Cardiac fibroblast (primary cell): Measurements from ENCODE around the gene ITIH1.

ENCODE experiments used
- DNase-seq, 2 donors: peaks; one replicate each; pipeline versions ENCODE4 v3.0.0 to v3.0.0-alpha.2; 2010; ENCODE audit warnings: low read depth in 2 of 2
- H3K4me3 ChIP-seq, 2 donors: replicated peaks in 1 of 2; 1 replicate in 1 of 2; 2 replicates in 1 of 2; pipeline ENCODE4 v1.5.1; 2011; ENCODE audit warnings: low read depth in 2 of 2, low read length in 2 of 2, mild to moderate bottlenecking in 2 of 2, moderate library complexity in 1 of 2
- CTCF ChIP-seq: IDR thresholded peaks from one replicate; pipeline ENCODE4 v1.5.1; 2011; ENCODE audit warnings: low read depth, mild to moderate bottlenecking, low read length, inconsistent platforms

ITIH1 gene

GRCh38 chr3:52769786-52770455 lies 7.5 kb upstream of the ITIH1 start:
- peak overlapping the region; percentile 87 to 97 for H3K4me3 ChIP-seq
- DNase-seq: peak in 1 of 2 donors; percentile 9
- no peak for TF ChIP-seq CTCF

- H3K4me3 ChIP-seq: peak within 1 kb of the TSS; percentile 87 to 97
- no peak for TF ChIP-seq CTCF
- DNase-seq: peak; percentile 88 to 93
These were observed 6.7 kb upstream of the ITIH1 start, which contains the start of gene NEK4 for GRCh38 chr3:52770496-52771333. TSS of gene NEK4 (minus strand) at chr3:52770940. CDS start at chr3:52770746, 194 bp downstream.

GRCh38 chr3:52771334-52771681 lies 6.1 kb upstream of the ITIH1 start:
- peak overlapping the region; percentile 87 to 97 for H3K4me3 ChIP-seq
- DNase-seq: no peak
- no peak for TF ChIP-seq CTCF

- DNase-seq: no peak
- no peak overlapping the region for H3K4me3 ChIP-seq
- no peak for TF ChIP-seq CTCF
These were observed 5.7 kb upstream of the ITIH1 start for GRCh38 chr3:52771702-52772101.

- no peak for TF ChIP-seq CTCF
- no peak for DNase-seq
- H3K4me3 ChIP-seq: no peak overlapping the region
These were observed 3.9 kb upstream of the ITIH1 start for GRCh38 chr3:52773361-52774065.

- H3K4me3 ChIP-seq: no peak overlapping the region
- no peak for DNase-seq
These were observed 3.2 kb upstream of the ITIH1 start for GRCh38 chr3:52774066-52774713.

More at GRCh38 chr3:52774066-52774713, 3.2 kb upstream of the ITIH1 start:
- no peak for TF ChIP-seq CTCF
